Stimulated activated naive CD8-positive, alpha-beta T cell treated with anti-CD3 and anti-CD28 coated beads, Interleukin-15, Interleukin-2, amounts not matched to agents 100 ng/mL and 50 ng/mL, for 24 hours (primary cell): ENCODE measurements around the gene PGF.
A peak's percentile ranks its signal among the peaks of the same experiment; 100 is the strongest.
"Not testable (repeated sequence)": the region's sequence is repeated elsewhere in the genome, so short reads cannot be mapped to it uniquely, and the experiment has no call there.

ENCODE experiments used
- H3K27ac Mint-ChIP-seq: one replicate; pipeline ENCODE4 v1.8.0; 2021; ENCODE audit warnings: mild to moderate bottlenecking, mixed read lengths
- H3K27me3 Mint-ChIP-seq: one replicate; pipeline ENCODE4 v1.8.0; 2021; ENCODE audit warnings: mixed read lengths
- H3K36me3 Mint-ChIP-seq: one replicate; pipeline ENCODE4 v1.8.0; 2021; ENCODE audit warnings: low read depth, mixed read lengths
- H3K4me1 Mint-ChIP-seq: one replicate; pipeline ENCODE4 v1.8.0; 2021; ENCODE audit warnings: low read depth, mixed read lengths
- H3K4me3 Mint-ChIP-seq: one replicate; pipeline ENCODE4 v1.8.0; 2021; ENCODE audit warnings: mild to moderate bottlenecking, mixed read lengths
- H3K9me3 Mint-ChIP-seq: one replicate; pipeline ENCODE4 v1.8.0; 2021; ENCODE audit warnings: mixed read lengths

The PGF gene

DNA sequence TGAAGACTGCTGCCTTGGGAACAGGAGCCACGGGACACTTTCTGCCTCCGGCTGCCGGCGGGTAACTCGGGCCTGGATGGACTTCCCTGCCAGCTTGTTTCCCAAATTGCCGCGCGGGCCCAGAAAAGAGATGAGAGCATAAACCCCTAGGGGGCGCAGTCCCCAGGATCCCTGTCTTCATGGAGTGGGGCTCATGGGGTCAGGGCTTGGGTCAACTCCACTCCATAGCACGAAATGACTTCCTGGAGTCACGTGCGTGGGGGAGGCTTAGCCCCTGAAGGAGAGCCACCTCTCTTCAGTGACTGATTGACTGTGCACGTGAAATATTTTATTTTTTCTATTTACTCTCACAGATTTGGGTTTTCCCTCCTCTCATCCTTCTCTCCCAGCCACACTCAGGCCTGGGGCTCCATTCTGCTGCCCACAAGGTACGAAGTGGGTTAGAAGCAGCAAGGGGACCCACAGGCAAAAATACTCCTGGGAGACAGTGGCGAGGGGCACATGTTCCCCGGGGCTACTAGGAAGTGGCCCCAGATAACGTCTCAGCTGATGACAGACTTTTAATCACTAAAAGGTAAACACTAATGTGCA is 10.0 kb downstream of the PGF start:
- no peaks in the 10 kb centered on the region for H3K27me3 Mint-ChIP-seq
- H3K4me3 Mint-ChIP-seq, result no peak overlapping the region
- no peaks in the 10 kb centered on the region for H3K36me3 Mint-ChIP-seq
- H3K9me3 Mint-ChIP-seq, result no peaks in the 10 kb centered on the region
- peaks cover 33% of the 10 kb centered on the region for H3K4me1 Mint-ChIP-seq
- H3K27ac Mint-ChIP-seq, result no peak overlapping the region

DNA sequence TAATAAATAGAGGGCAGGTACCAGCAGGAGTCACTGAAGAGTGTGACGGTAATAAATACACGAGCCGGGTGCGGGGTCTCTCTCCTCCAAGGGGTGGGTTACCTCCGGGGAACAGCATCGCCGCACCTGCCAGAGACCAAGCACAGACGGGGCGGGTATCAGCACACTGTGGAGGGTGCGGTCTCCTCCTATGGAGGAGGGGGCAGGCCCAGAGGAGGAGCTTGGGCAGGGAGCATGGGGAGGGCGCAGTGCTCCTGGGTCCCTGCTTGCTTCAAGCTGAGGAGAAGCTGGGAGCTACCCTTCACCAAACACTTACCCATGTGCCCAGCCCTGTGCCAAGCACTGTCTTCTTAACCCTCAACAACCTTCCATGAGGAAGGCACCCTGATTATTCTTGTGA is 12.8 kb downstream of the PGF start:
- Mint-ChIP-seq H3K36me3 (no peaks in the 10 kb centered on the region), H3K27ac (peak overlapping the region; percentile 31), H3K4me3 (peak overlapping the region; percentile 70), H3K4me1 (peaks cover 45% of the 10 kb centered on the region), H3K9me3 (no peaks in the 10 kb centered on the region), H3K27me3 (no peaks in the 10 kb centered on the region)

DNA sequence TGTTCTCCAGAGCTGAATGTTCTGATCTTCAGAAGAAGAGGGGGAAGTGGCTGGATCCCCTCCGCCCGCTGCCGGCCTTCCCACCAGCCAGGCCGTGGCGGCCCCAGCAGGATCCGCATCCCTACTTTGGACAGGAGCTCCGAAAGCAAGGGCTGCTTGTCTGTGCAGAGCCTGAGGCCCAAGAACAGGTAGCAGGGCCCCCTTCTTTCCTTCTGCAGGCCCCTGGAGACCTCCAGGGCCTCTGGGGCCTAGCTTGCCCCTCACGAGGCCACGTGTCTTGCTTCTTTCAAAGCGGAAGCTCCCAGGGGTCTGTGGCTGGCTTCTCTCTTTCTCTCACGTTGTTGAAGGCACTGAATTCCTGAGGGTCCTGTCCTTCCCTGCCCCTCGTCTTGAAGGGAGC is 13.2 kb downstream of the PGF start:
- peaks cover 47% of the 10 kb centered on the region for H3K4me1 Mint-ChIP-seq
- H3K27me3 Mint-ChIP-seq, result no peaks in the 10 kb centered on the region
- H3K36me3 Mint-ChIP-seq, result no peaks in the 10 kb centered on the region
- peak overlapping the region; percentile 87 for H3K27ac Mint-ChIP-seq
- H3K4me3 Mint-ChIP-seq, result peak overlapping the region; percentile 70
- H3K9me3 Mint-ChIP-seq, result no peaks in the 10 kb centered on the region

DNA sequence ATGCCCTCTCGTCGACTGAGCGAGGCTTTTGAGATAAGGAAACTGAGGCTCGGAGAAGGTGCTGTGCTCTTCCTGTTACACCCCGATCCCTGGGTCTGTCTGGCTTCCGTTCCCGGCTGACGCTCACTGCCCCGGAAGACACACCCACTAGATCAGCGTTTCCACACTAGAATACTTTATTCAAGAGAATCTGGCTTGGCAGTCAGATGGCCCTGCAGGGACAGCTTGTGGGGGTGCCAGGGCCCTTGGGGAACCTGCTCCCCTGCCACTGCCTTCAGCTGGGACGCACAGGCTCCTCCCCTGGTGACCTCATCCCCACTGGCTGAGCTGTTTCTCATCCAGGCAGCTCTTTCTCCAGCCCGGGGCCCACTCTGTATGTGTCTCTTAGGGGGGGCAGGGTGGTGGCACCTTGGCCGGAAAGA is 13.7 kb downstream of the PGF start:
- no peaks in the 10 kb centered on the region for H3K36me3 Mint-ChIP-seq
- H3K9me3 Mint-ChIP-seq, result no peaks in the 10 kb centered on the region
- H3K27me3 Mint-ChIP-seq, result no peaks in the 10 kb centered on the region
- H3K4me3 Mint-ChIP-seq, result peak overlapping the region; percentile 70
- H3K27ac Mint-ChIP-seq, result peak overlapping the region; percentile 87
- H3K4me1 Mint-ChIP-seq, result peaks cover 51% of the 10 kb centered on the region

DNA sequence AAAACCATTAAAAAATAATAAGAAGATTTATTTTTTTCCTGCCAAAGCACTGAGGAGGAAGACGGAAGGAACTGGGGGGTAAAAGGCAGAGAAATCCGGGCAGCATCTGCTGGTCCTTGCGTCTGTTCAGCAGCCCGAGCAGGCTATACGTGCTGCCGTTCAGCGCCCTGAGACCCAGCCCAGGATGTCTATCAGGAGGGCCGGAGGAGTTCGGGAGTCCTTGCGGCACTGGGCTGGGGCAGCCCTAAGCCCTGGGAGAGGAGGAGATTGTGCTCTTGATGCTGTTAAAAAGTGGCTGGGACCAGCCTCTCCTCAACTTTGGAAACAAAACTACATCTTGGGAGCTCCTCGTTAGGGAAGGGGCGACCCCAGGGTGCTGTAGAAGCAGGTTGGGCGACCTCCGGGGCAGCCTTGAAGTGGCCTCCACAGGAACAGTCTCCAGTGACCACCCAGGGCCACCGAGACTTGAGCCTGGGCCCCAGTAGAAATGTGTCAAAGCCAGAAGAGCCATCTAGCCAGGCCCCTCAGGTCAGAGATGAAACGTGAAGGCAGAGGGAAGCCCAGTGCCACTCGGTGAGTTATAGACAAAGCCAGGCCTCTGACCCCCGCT is 14.3 kb downstream of the PGF start:
- peaks cover 48% of the 10 kb centered on the region for H3K4me1 Mint-ChIP-seq
- no peaks in the 10 kb centered on the region for H3K9me3 Mint-ChIP-seq
- no peaks in the 10 kb centered on the region for H3K36me3 Mint-ChIP-seq
- peak overlapping the region; percentile 70 for H3K4me3 Mint-ChIP-seq
- H3K27ac Mint-ChIP-seq, result no peak overlapping the region
- H3K27me3 Mint-ChIP-seq, result no peaks in the 10 kb centered on the region

DNA sequence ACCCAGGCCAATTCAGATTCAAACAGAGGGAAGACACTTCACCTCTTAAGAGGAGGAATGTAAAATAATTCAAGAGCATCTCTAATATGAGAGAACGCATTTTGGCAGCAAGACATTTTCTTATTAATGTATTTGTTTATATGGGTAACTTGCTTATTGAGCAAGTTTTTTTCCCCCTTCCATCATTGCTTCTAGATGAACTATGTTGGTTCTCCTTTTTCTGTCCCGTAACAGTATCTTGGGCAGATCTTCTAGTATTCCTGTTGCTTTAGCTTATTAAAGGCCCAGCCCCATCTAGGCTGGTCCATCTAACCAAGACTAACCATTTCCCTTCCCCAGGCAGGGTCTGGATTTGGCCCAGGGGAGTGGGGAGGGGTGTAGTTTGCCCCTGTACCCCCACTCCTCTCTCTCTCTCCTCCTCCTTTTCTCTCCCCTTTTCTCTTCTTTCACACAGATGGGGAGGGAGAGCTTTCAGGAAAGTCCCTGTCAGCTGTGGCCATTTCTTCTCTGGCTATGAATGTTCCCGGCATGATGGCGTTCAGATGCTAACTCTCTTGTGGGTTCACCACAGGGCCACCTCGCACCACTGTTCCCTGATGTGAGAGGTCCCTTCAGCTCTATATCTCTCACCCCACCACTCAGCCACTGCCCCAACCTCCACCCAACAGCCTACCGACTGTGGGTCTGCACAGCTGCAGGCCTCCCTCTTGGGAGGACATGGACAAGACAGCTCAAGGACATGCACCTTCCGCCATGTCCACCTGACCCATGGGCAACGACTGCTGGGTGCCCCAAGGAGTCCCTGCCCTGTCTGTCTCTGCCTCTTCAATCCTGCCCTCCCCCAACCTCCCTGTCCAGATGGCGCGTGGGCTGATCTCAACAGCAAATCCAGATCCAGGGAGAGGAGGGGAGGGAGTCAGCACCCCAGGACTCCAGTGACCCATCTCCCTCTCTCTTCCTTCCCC is 16.6 kb downstream of the PGF start:
- Mint-ChIP-seq H3K36me3 (no peaks in the 10 kb centered on the region), H3K9me3 (no peaks in the 10 kb centered on the region), H3K4me3 (no peak overlapping the region), H3K4me1 (peaks cover 48% of the 10 kb centered on the region), H3K27ac (no peak overlapping the region), H3K27me3 (peaks cover 3% of the 10 kb centered on the region)

DNA sequence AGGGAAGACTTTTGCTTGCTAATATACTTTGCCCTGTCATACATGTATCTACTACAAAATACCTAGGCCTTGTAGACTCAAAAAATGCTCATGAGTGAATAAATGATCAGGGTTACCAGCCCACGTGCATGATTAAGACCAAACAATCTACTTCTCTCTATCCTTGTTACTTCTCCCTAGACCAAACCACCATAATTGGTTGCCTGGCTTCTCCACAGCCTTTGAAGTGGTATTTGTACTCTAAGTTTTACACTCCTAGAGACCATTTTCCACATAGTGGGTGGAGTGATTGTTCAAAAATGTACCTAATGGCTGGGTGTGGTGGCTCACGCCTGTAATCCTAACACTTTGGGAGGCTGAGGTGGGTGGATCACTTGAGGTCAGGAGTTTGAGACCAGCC is 18.2 kb downstream of the PGF start:
- Mint-ChIP-seq H3K27ac (peak overlapping the region; percentile 4), H3K36me3 (no peaks in the 10 kb centered on the region), H3K27me3 (peaks cover 6% of the 10 kb centered on the region), H3K9me3 (no peaks in the 10 kb centered on the region), H3K4me3 (no peak overlapping the region), H3K4me1 (peaks cover 43% of the 10 kb centered on the region)

DNA sequence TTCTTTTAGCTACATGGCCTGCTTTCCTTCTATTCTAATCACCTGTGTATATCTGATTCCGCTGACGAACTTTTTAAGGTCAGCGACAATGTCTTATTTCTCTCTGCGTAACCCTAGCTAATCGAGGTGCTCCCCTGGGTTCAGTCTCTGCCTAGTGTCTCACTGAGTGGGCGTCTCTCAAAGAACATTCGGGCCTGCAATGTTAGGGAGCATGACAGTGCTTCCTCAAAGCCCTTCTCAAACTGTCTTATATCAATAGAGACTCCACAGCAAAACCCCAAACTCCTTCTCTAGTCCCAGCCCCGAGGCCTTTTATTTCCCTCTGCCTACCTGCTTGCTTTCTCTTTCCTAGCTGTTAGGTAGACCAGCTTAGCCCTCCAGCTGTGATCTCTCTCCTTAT is 18.7 kb downstream of the PGF start:
- Mint-ChIP-seq H3K4me1 (peaks cover 39% of the 10 kb centered on the region), H3K27me3 (peaks cover 6% of the 10 kb centered on the region), H3K36me3 (no peaks in the 10 kb centered on the region), H3K4me3 (no peak overlapping the region), H3K9me3 (no peaks in the 10 kb centered on the region), H3K27ac (no peak overlapping the region)

DNA sequence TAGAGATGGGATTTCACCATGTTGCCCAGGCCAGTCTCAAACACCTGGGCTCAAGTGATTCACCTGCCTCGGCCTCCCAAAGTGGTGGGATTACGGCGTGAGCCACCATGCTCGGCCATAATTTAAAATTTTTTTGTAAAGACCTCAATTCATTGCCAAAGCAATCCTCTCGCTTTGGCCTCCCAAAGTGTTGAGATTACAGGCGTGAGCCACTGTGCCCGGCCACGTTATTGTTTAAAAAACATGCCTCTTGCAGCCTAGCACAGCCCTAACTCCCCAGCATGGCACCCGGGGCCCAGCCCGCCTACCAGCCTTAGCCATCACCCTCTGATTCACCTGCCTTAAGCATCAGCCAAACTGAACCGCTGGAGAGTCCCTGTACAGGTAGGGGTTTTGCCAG is 19.2 kb downstream of the PGF start:
- Mint-ChIP-seq H3K4me3 (no peak overlapping the region), H3K36me3 (no peaks in the 10 kb centered on the region), H3K27ac (no peak overlapping the region), H3K9me3 (no peaks in the 10 kb centered on the region), H3K4me1 (peaks cover 33% of the 10 kb centered on the region), H3K27me3 (peaks cover 6% of the 10 kb centered on the region)

DNA sequence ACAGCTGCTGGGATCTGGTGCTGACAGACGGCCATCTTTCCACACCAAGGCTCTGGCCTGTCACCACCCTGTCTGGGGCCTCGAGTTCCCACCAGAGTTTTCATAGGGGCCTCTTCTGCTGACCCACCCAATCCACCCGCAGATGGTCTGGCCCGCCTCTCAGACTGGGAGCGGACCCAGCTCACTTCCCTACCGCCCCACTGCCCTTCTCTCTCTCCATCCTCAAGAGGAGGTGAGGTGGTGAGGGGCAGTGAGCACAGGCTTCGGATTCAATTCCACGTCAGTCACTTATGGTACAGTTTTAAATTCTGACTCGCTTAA is 20.1 kb downstream of the PGF start:
- H3K4me3 Mint-ChIP-seq, result no peak overlapping the region
- H3K36me3 Mint-ChIP-seq, result no peaks in the 10 kb centered on the region
- peaks cover 6% of the 10 kb centered on the region for H3K27me3 Mint-ChIP-seq
- peaks cover 29% of the 10 kb centered on the region for H3K4me1 Mint-ChIP-seq
- H3K27ac Mint-ChIP-seq, result no peak overlapping the region
- H3K9me3 Mint-ChIP-seq, result no peaks in the 10 kb centered on the region

DNA sequence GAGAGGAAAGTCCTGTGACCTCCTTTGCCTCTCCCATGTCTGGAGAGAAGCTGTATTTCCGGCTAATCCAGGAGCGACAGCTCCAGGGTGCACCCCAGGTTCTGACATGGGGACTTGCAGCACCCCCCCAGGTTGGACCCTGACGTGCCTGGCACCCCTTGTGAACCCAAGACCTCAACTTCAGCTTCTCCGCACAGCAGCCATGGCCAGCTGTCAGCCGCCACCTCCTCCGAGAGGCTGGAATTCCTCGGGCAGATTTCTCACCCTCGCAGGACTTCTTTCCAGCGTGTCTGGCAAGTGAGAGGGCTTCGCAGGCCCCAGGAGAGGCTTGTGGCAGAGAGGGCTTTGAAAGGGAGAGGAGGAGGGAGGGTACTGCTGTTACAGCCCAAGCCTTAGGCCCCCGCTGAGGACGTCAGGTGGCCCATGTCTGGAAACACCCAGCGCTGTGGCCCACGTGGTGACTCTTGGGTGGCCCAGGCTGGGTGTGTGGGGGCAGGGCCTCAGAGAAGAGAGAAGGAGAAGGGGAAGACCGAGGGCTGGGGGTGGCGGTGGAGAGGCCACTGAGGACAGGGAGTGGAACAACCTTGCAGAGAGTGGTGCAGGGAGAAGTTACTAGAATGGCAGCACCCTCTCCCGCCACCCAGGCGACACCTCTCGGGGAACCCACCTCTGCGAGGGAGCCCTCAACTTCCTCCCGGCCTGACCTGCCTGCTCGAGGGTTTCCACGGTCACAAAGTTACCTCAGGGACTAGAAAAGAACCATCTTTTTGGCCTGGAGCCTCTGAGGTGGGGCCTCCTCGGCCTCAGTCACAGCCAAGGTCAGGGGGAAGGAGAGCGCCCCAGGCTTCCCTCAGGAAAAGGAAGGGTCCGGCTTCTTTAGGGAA is 20.7 kb downstream of the PGF start:
- Mint-ChIP-seq H3K9me3 (no peaks in the 10 kb centered on the region), H3K4me3 (no peak overlapping the region), H3K27ac (no peak overlapping the region), H3K27me3 (peaks cover 6% of the 10 kb centered on the region), H3K4me1 (peaks cover 24% of the 10 kb centered on the region), H3K36me3 (no peaks in the 10 kb centered on the region)

DNA sequence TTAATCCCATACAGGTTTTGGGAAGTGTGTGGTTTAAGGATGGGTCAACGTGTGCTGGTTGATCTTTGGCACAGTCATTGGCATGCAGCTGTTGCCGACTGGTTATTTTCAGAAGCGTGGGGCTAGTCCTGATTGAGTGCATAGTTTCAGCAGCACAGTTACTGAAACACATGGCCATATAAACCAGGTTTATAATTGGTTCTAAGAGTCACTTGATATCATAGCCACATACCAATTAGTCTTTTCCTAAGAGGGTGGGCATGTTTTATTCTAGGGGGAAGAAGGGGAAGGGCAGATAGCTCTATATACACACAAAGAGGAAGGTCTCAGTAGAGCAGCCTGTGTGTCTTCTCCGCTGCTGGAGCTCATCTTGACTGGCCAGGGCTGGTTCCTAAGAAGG is 21.4 kb downstream of the PGF start:
- Mint-ChIP-seq H3K4me3 (no peak overlapping the region), H3K4me1 (peaks cover 22% of the 10 kb centered on the region), H3K9me3 (no peaks in the 10 kb centered on the region), H3K27ac (no peak overlapping the region), H3K36me3 (no peaks in the 10 kb centered on the region), H3K27me3 (peaks cover 6% of the 10 kb centered on the region)

DNA sequence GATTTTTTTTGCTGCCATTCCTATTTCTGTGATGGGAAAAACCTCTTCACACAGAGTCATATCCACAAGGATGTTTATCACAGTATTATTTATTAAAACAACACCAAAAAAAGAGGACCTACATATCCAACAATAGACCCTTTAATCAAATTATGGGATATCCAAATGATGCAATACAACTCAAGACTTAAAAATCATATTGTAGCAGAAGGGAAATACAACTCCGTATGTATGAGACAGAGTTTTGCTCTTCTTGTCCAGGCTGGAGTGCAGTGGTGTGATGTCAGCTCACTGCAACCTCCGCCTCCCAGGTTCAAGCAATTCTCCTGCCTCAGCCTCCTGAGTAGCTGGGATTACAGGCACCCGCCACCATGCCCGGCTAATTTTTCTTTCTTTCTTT is 22.5 kb downstream of the PGF start:
- H3K36me3 Mint-ChIP-seq, H3K9me3 Mint-ChIP-seq, H3K27ac Mint-ChIP-seq, H3K27me3 Mint-ChIP-seq, H3K4me3 Mint-ChIP-seq: not testable (repeated sequence)
- H3K4me1 Mint-ChIP-seq, result peaks cover 17% of the 10 kb centered on the region

DNA sequence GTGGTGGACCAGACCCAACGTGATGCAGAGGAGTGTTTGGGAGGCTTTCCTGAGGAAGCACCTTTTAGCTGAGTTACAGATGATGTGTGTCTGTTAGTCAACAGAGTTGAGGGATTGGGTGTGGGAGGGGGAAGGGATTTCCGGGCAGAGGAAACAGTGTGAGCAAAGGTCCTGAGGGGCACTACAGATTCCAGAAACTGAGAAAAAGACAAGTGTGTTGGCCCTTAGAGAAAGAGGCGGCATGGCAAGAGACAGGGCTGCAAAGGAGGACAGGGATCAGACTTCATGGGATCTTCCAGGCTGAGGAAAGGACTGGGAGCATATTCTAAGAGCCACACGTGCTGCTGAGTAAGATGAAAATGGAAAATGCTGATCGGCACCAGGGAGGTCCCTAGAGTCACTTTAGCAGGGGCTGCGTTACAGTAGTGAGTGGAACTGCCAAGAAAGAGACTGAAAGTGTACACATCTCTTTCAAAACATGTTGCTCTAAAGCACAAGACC is 22.9 kb downstream of the PGF start:
- Mint-ChIP-seq H3K27ac (no peak overlapping the region), H3K4me3 (no peak overlapping the region), H3K27me3 (peaks cover 6% of the 10 kb centered on the region), H3K36me3 (no peaks in the 10 kb centered on the region), H3K4me1 (peaks cover 17% of the 10 kb centered on the region), H3K9me3 (no peaks in the 10 kb centered on the region)
